Measurements from ENCODE around the gene LAMB4. TPM values are rescaled to one million over a fixed set of nuclear protein-coding genes. Genes with fewer than 3 reads are reported as not detected.

LAMB4 gene
- total RNA-seq = 0.07 and 0.30 TPM in 2 replicates

GRCh38 chr7:108130261-108130660 lies at the start of gene LAMB4:
Gene LAMB4, minus strand, starts transcription at chr7:108130361. Its CDS starts 7,197 bp downstream, at chr7:108123164.

GRCh38 chr7:108002726-108003598 lies 127.2 kb downstream of the LAMB4 start, which contains the start of gene LAMB1:
Gene LAMB1, minus strand, starts transcription at chr7:108003161. Its CDS starts 276 bp downstream, at chr7:108002885.

Other genes starting within 250 kb of the LAMB4 start
- 52.9 and 54.2 TPM in 2 replicates for gene DLD, start 239.2 kb downstream of the LAMB4 start, total RNA-seq
- gene LAMB1, start 127.2 kb downstream of the LAMB4 start, total RNA-seq = 749 and 814 TPM in 2 replicates